Lower lobe of right lung (tissue), 2 donors: ENCODE results near the gene RNF40. TPM values are rescaled to one million over a fixed set of nuclear protein-coding genes. Genes with fewer than 3 reads are reported as not detected.
A peak's percentile ranks its signal among the peaks of the same experiment; 100 is the strongest.

Experiments
- ATAC-seq, 2 donors: fragments of 200-7000 bp; cut with Tn5 transposase; one replicate each; pipeline ENCODE4 v1.9.1; 2020 to 2022; ENCODE audit warnings: mild to moderate bottlenecking in 2 of 2, moderate library complexity in 2 of 2
- DNase-seq: peaks from one replicate; pipeline ENCODE4 v3.0.0-alpha.2; 2020
- H3K27ac ChIP-seq: fragments of 200-600 bp; one replicate; pipeline ENCODE4 v1.8.0; 2022
- H3K27me3 ChIP-seq: fragments of 200-600 bp; one replicate; pipeline ENCODE4 v1.8.0; 2022; ENCODE audit warnings: low read depth
- H3K36me3 ChIP-seq: fragments of 200-600 bp; one replicate; pipeline ENCODE4 v1.8.0; 2022; ENCODE audit warnings: mild to moderate bottlenecking
- H3K4me1 ChIP-seq: fragments of 200-600 bp; one replicate; pipeline ENCODE4 v1.8.0; 2022
- H3K4me3 ChIP-seq: fragments of 200-600 bp; one replicate; pipeline ENCODE4 v1.8.0; 2022; ENCODE audit warnings: mild to moderate bottlenecking
- H3K9me3 ChIP-seq: fragments of 200-600 bp; one replicate; pipeline ENCODE4 v1.8.0; 2022
- CTCF ChIP-seq: fragments of 200-600 bp; IDR thresholded peaks from one replicate; pipeline ENCODE4 v1.8.0; 2022; ENCODE audit warnings: antibody characterized with exemption, mild to moderate bottlenecking
- intact Hi-C: fragments of 100-400 bp; cut with DNase I; formaldehyde crosslinking; loops from one replicate; pipeline ENCODE4 v1.11.0; 2022
- total RNA-seq: library from RNA; stranded (reverse); fragmentation: NEBNext Ultra II Directional; extraction: Animal tissue kit (Norgen Biotek cat#: 25700); gene quantifications from one replicate; pipeline ENCODE4 v1.2.1, GENCODE V29; 2021
- donor health status: DM: no; HTN: yes; CAD: no; lungs with severe emphysema.

RNF40 gene
- total RNA-seq, 1 donor from 2014 or later, result 95.9 TPM

DNA sequence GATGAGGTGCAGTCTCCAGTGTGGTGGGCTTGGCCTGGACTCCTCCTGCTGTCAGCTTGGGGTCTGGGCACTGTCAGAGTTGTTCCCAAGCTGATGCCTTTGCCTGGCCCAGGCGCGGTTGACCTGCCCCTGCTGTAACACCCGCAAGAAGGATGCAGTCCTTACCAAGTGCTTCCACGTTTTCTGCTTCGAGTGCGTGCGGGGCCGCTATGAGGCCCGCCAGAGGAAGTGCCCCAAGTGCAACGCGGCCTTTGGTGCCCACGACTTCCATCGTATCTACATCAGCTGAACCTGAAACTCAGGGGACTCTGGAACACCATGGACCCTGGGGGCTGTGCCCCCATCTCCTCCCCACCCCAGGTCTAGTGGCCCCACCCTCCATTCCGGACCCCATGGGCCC, 11.7 kb downstream of the RNF40 start:
- no peak for ATAC-seq
- Histone ChIP-seq H3K36me3 (peaks cover 58% of the 10 kb centered on the region), H3K4me1 (peaks cover 19% of the 10 kb centered on the region), H3K9me3 (no peaks in the 10 kb centered on the region), H3K4me3 (no peak overlapping the region), H3K27ac (no peak overlapping the region), H3K27me3 (no peaks in the 10 kb centered on the region)
- no peak for TF ChIP-seq CTCF
- no peak for DNase-seq
- intact Hi-C loops, result no loop called here

GRCh38 chr16:30774367-30775130, 12.4 kb downstream of the RNF40 start:
- no peak for TF ChIP-seq CTCF
- H3K36me3 ChIP-seq, result peaks cover 50% of the 10 kb centered on the region
- ATAC-seq, result peak; percentile 2 to 7
- no peaks in the 10 kb centered on the region for H3K27me3 ChIP-seq
- intact Hi-C loops, result no loop called here
- no peak for DNase-seq
- no peaks in the 10 kb centered on the region for H3K9me3 ChIP-seq
- H3K4me1 ChIP-seq, result peaks cover 19% of the 10 kb centered on the region
- peak overlapping the region; percentile 88 for H3K27ac ChIP-seq
- peak overlapping the region; percentile 85 for H3K4me3 ChIP-seq

- Histone ChIP-seq H3K9me3 (no peaks in the 10 kb centered on the region), H3K27ac (peak overlapping the region; percentile 88), H3K4me1 (peaks cover 19% of the 10 kb centered on the region), H3K4me3 (peak overlapping the region; percentile 85), H3K27me3 (no peaks in the 10 kb centered on the region), H3K36me3 (peaks cover 45% of the 10 kb centered on the region)
- TF ChIP-seq CTCF, result no peak
- ATAC-seq (no peak), DNase-seq (no peak)
- intact Hi-C loops, result no loop called here
Observed at GRCh38 chr16:30775131-30775391, 12.9 kb downstream of the RNF40 start.

GRCh38 chr16:30775392-30776188, 13.5 kb downstream of the RNF40 start:
- ATAC-seq, result peak; percentile 91 to 93

More at GRCh38 chr16:30775392-30776188, 13.5 kb downstream of the RNF40 start:
- no peaks in the 10 kb centered on the region for H3K27me3 ChIP-seq
- peaks cover 19% of the 10 kb centered on the region for H3K4me1 ChIP-seq
- H3K9me3 ChIP-seq, result no peaks in the 10 kb centered on the region
- no peak for TF ChIP-seq CTCF
- DNase-seq, result peak; percentile 88
- intact Hi-C loops, result no loop called here
- peak overlapping the region; percentile 88 for H3K27ac ChIP-seq
- peaks cover 43% of the 10 kb centered on the region for H3K36me3 ChIP-seq
- peak overlapping the region; percentile 85 for H3K4me3 ChIP-seq
